Spinal cord (tissue), 10 donors: ENCODE measurements around the gene DMWD. TPM values are rescaled to one million over a fixed set of nuclear protein-coding genes. Genes with fewer than 3 reads are reported as not detected.
"Not testable (repeated sequence)": the region's sequence is repeated elsewhere in the genome, so short reads cannot be mapped to it uniquely, and the experiment has no call there.

Source experiments
- DNase-seq, 6 donors: peaks; one replicate each; pipeline versions ENCODE4 v3.0.0 to v3.0.0-alpha.2; 2013 to 2015; ENCODE audit warnings: low spot score in 6 of 6, low read depth in 4 of 6
- H3K27ac ChIP-seq: one replicate; pipeline ENCODE4 v1.5.1; 2013; ENCODE audit warnings: low read depth, low read length, control low read depth
- H3K27me3 ChIP-seq: one replicate; pipeline ENCODE4 v1.6.1; 2013; ENCODE audit warnings: low read length; ENCODE audit not compliant: control insufficient read depth, insufficient read depth
- H3K36me3 ChIP-seq: one replicate; pipeline ENCODE4 v1.6.1; 2013; ENCODE audit warnings: low read length; ENCODE audit not compliant: control insufficient read depth, insufficient read depth
- H3K4me1 ChIP-seq: one replicate; pipeline ENCODE4 v1.6.1; 2013; ENCODE audit warnings: low read length; ENCODE audit not compliant: control insufficient read depth, insufficient read depth
- H3K4me3 ChIP-seq: one replicate; pipeline ENCODE4 v1.5.1; 2013; ENCODE audit warnings: low read depth, low read length, control low read depth
- H3K9me3 ChIP-seq: one replicate; pipeline ENCODE4 v1.6.1; 2013; ENCODE audit warnings: low read length; ENCODE audit not compliant: control insufficient read depth, insufficient read depth
- WGBS: methylation state at CpG from one replicate; pipeline ENCODE4 v1.1.5; 2013; ENCODE audit warnings: missing lambda C conversion rate; ENCODE audit not compliant: insufficient coverage; 5-methylcytosine and 5-hydroxymethylcytosine counted together
- polyA plus RNA-seq, 2 donors: library from polyadenylated mRNA; unstranded; fragments of 120-200 nt; gene quantifications; one replicate each; pipeline ENCODE4 v1.2.1, GENCODE V29; 2013; ENCODE audit not compliant: insufficient read length in 2 of 2
- total RNA-seq, 2 donors: library from RNA; depleted of rRNA in 1 of 2; stranded (reverse); fragments of 120-200 nt in 1 of 2; fragments of >200 nt in 1 of 2; gene quantifications; one replicate each; pipeline versions ENCODE4 v1.2.3 to v1.2.4, GENCODE V29; 2013 to 2014
- donor health status: healthy.

DMWD gene
- total and polyA plus RNA-seq, 4 donors: 27.0 to 101 (median 62.8) TPM

DNA sequence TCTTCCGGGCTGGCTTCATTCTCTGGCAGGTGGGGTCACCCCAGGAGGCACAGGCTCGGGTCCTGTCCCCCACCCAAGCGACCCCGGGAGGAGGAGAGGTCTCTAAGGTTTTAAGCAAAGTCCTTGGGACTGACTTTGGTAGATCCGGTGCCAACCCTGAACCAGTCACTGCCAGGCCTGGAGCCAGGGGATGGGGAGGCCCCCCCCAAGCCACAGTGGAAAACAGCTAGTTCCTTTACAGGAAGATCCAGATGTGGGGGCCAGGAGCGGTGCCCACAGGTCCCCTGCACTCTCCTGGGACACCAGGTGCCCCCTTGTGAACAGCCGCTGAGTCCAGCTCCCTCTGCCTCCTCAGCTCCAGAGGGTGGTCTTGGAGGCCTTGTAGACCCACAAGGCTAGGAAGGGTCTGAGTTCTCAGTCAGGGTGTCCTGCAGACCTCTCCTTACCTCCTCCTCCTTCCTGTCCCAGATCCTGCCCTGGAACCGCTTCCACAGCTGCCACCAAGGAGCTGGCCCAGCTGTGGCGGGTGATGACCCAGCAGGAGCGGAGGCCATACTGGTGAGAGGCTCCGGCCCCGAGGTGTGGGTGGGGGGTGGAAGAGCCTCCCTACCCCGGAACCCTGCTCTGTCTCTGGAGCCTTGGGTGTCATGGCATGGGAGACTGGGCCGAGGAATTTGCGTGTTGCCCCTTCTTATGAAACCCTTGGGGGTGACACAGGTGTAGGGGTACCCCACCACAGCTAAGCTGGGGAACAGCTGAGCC, 29.6 kb downstream of the DMWD start:
- Histone ChIP-seq H3K27me3 (peaks cover 29% of the 10 kb centered on the region), H3K9me3 (no peaks in the 10 kb centered on the region), H3K36me3 (peaks cover 20% of the 10 kb centered on the region), H3K27ac (no peak overlapping the region), H3K4me1 (peaks cover 47% of the 10 kb centered on the region), H3K4me3 (no peak overlapping the region)
- WGBS: 91% methylated on average over 11 of the region's 15 CpGs
- DNase-seq: no peak

- no peak for DNase-seq
- Histone ChIP-seq H3K27me3 (peaks cover 15% of the 10 kb centered on the region), H3K4me3 (no peak overlapping the region), H3K9me3 (no peaks in the 10 kb centered on the region), H3K4me1 (peaks cover 34% of the 10 kb centered on the region), H3K27ac (no peak overlapping the region), H3K36me3 (peaks cover 18% of the 10 kb centered on the region)
- WGBS: 63% methylated on average over 17 of the region's 17 CpGs
Observed at GRCh38 chr19:45761714-45762113, 30.9 kb downstream of the DMWD start.

GRCh38 chr19:45758921-45759320, 33.7 kb downstream of the DMWD start:
- no peaks in the 10 kb centered on the region for H3K36me3 ChIP-seq
- no peaks in the 10 kb centered on the region for H3K9me3 ChIP-seq
- WGBS: 81% methylated on average over 8 of the region's 9 CpGs
- H3K4me1 ChIP-seq: peaks cover 6% of the 10 kb centered on the region
- DNase-seq: no peak
- H3K27me3 ChIP-seq: peaks cover 2% of the 10 kb centered on the region
- H3K4me3 ChIP-seq: no peak overlapping the region
- H3K27ac ChIP-seq: no peak overlapping the region

GRCh38 chr19:45757695-45758094, 35.0 kb downstream of the DMWD start:
- Histone ChIP-seq H3K27me3 (no peaks in the 10 kb centered on the region), H3K4me1 (no peaks in the 10 kb centered on the region), H3K36me3 (no peaks in the 10 kb centered on the region), H3K4me3 (no peak overlapping the region), H3K27ac (no peak overlapping the region), H3K9me3 (no peaks in the 10 kb centered on the region)
- 83% methylated on average over 9 of the region's 9 CpGs for WGBS
- DNase-seq: no peak

GRCh38 chr19:45754323-45754722, 38.3 kb downstream of the DMWD start:
- Histone ChIP-seq H3K27me3 (no peaks in the 10 kb centered on the region), H3K4me1 (no peaks in the 10 kb centered on the region), H3K9me3 (no peaks in the 10 kb centered on the region), H3K4me3 (no peak overlapping the region), H3K27ac (no peak overlapping the region), H3K36me3 (no peaks in the 10 kb centered on the region)
- no peak for DNase-seq
- WGBS: 95% methylated on average over 8 of the region's 8 CpGs

- DNase-seq: no peak
- Histone ChIP-seq H3K27me3 (no peaks in the 10 kb centered on the region), H3K36me3 (no peaks in the 10 kb centered on the region), H3K4me1 (no peaks in the 10 kb centered on the region), H3K4me3 (no peak overlapping the region), H3K27ac (no peak overlapping the region), H3K9me3 (no peaks in the 10 kb centered on the region)
- WGBS: 66% methylated on average over 5 of the region's 6 CpGs
Observed at GRCh38 chr19:45753548-45753947, 39.1 kb downstream of the DMWD start.

DNA sequence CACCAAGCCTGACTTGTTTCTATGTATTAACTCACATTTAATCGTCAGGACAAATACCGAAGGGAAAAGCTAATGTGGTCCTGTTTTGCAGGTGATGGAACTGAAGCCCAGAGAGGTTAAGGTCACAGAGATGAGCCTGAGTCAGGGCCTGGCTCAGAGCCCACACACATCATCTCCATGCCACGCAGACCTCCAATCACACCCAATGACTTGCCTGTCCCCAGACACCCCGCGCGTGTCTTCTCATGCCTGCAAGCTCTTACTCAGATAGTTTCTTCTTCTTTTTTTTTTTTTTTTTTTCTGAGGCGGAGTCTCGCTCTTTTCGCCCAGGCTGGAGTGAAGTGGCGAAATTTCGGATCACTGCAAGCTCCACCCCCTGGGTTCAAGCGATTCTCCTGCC, 40.0 kb downstream of the DMWD start:
- Histone ChIP-seq H3K27me3 (no peaks in the 10 kb centered on the region), H3K9me3 (no peaks in the 10 kb centered on the region), H3K4me3 (no peak overlapping the region), H3K27ac (no peak overlapping the region), H3K36me3 (no peaks in the 10 kb centered on the region), H3K4me1 (no peaks in the 10 kb centered on the region)
- WGBS: 97% methylated on average over 10 of the region's 12 CpGs
- DNase-seq: no peak

DNA sequence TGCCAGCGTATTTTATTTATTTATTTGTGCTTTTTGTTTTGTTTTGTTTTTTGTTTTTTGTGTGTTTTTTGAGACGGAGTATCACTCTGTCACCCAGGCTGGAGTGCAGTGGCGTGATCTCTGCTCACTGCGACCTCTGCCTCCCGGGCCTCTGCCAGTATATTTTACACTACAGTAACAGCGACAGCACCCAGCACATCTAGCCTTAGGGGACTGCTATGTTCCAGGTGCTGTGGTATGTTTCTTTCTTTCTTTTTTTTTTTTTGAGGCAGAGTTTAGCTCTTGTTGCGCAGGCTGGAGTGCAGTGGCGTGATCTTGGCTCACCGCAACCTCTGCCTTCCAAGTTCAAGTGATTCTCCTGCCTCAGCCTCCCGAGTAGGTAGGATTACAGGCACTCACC, 41.2 kb downstream of the DMWD start:
- H3K4me3 ChIP-seq, H3K4me1 ChIP-seq, H3K27ac ChIP-seq, DNase-seq, H3K36me3 ChIP-seq, H3K27me3 ChIP-seq, H3K9me3 ChIP-seq: not testable (repeated sequence)
- WGBS: 100% methylated on average over 1 of the region's 10 CpGs

DNA sequence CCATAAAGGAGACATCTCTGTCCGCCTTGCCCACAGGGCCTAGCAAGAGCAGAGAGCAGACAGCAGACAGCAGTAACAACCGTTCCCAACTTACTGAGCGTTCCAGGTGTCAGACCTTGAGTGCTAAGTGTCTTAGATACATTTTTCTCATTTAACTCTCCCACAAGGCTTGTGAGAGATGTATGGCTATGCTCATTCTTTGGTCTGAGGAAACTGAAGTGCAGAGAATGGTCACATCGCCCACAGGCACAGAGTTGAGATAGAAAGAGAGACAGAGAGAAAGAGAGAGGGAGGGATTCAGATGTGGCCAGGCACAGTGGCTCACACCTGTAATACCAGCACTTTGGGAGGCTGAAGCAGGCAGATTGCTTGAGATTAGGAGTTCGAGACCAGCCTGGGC, 45.1 kb downstream of the DMWD start:
- Histone ChIP-seq H3K36me3 (no peaks in the 10 kb centered on the region), H3K27ac (no peak overlapping the region), H3K4me1 (no peaks in the 10 kb centered on the region), H3K27me3 (no peaks in the 10 kb centered on the region), H3K4me3 (no peak overlapping the region), H3K9me3 (no peaks in the 10 kb centered on the region)
- DNase-seq: no peak
- 86% methylated on average over 1 of the region's 5 CpGs for WGBS

GRCh38 chr19:45746866-45747265, 45.8 kb downstream of the DMWD start:
- no peaks in the 10 kb centered on the region for H3K9me3 ChIP-seq
- DNase-seq: no peak
- no peak overlapping the region for H3K27ac ChIP-seq
- H3K4me3 ChIP-seq: no peak overlapping the region
- H3K27me3 ChIP-seq: no peaks in the 10 kb centered on the region
- H3K36me3 ChIP-seq: no peaks in the 10 kb centered on the region
- WGBS: 78% methylated on average over 5 of the region's 5 CpGs
- H3K4me1 ChIP-seq: no peaks in the 10 kb centered on the region
